ENCODE data around the gene UVSSA. TPM values are rescaled to one million over a fixed set of nuclear protein-coding genes. Genes with fewer than 3 reads are reported as not detected.

Gene UVSSA
- polyA plus RNA-seq, 1 donor from 2014 or later: 13.3 TPM

- Histone ChIP-seq H3K4me3 (ENCODE audit: low read length) (no peak overlapping the region), H2AFZ (ENCODE audit: low read depth, low read length) (no peak overlapping the region), H3F3A (ENCODE audit: insufficient read depth, low read length, poor library complexity, severe bottlenecking) (no peaks in the 10 kb centered on the region), H4K20me1 (ENCODE audit: insufficient read depth) (no peaks in the 10 kb centered on the region), H3K9ac (ENCODE audit: low read length) (peak overlapping the region; percentile 16), H3K27me3 (ENCODE audit: insufficient read depth, low read depth, low read length) (no peaks in the 10 kb centered on the region), H3K79me2 (replicated peaks; ENCODE audit: insufficient read depth, low read length) (no peaks in the 10 kb centered on the region), H3K4me2 (ENCODE audit: low read length) (no peak overlapping the region), H3K27ac (ENCODE audit: low read length) (no peak overlapping the region), H3K36me3 (ENCODE audit: insufficient read depth, low read length) (no peaks in the 10 kb centered on the region), H3K9me2 (ENCODE audit: insufficient read depth, low read length) (no peaks in the 10 kb centered on the region), H3K9me3 (ENCODE audit: low read length) (no peaks in the 10 kb centered on the region)
- peak; percentile 44 for TF ChIP-seq REST (IDR thresholded peaks at IDR 0.05; ENCODE audit: borderline replicate concordance)
- no peak for TF ChIP-seq SMC3 (conservative IDR thresholded peaks at IDR 0.05; ENCODE audit: poor library complexity)
- TF ChIP-seq, protein P1, sequence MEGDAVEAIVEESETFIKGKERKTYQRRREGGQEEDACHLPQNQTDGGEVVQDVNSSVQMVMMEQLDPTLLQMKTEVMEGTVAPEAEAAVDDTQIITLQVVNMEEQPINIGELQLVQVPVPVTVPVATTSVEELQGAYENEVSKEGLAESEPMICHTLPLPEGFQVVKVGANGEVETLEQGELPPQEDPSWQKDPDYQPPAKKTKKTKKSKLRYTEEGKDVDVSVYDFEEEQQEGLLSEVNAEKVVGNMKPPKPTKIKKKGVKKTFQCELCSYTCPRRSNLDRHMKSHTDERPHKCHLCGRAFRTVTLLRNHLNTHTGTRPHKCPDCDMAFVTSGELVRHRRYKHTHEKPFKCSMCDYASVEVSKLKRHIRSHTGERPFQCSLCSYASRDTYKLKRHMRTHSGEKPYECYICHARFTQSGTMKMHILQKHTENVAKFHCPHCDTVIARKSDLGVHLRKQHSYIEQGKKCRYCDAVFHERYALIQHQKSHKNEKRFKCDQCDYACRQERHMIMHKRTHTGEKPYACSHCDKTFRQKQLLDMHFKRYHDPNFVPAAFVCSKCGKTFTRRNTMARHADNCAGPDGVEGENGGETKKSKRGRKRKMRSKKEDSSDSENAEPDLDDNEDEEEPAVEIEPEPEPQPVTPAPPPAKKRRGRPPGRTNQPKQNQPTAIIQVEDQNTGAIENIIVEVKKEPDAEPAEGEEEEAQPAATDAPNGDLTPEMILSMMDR (IDR thresholded peaks at IDR 0.05; ENCODE audit: poor library complexity, severe bottlenecking): no peak
- TF ChIP-seq MXI1 (conservative IDR thresholded peaks at IDR 0.05; ENCODE audit: poor library complexity, severe bottlenecking): no peak
- peak; percentile 28 for TF ChIP-seq POLR2AphosphoS5 (IDR thresholded peaks at IDR 0.05)
- no peak for TF ChIP-seq EP300 (conservative IDR thresholded peaks at IDR 0.05; ENCODE audit: poor library complexity, severe bottlenecking)
- TF ChIP-seq EZH2 (IDR thresholded peaks at IDR 0.05; ENCODE audit: borderline replicate concordance, insufficient read depth, low read length, poor library complexity, severe bottlenecking): no peak
- no peak for TF ChIP-seq TAF1 (IDR thresholded peaks at IDR 0.05; ENCODE audit: low read depth)
- TF ChIP-seq RAD21 (conservative IDR thresholded peaks at IDR 0.05): no peak
Observed at GRCh38 chr4:1381944-1382541, 35.0 kb downstream of the UVSSA start.

DNA sequence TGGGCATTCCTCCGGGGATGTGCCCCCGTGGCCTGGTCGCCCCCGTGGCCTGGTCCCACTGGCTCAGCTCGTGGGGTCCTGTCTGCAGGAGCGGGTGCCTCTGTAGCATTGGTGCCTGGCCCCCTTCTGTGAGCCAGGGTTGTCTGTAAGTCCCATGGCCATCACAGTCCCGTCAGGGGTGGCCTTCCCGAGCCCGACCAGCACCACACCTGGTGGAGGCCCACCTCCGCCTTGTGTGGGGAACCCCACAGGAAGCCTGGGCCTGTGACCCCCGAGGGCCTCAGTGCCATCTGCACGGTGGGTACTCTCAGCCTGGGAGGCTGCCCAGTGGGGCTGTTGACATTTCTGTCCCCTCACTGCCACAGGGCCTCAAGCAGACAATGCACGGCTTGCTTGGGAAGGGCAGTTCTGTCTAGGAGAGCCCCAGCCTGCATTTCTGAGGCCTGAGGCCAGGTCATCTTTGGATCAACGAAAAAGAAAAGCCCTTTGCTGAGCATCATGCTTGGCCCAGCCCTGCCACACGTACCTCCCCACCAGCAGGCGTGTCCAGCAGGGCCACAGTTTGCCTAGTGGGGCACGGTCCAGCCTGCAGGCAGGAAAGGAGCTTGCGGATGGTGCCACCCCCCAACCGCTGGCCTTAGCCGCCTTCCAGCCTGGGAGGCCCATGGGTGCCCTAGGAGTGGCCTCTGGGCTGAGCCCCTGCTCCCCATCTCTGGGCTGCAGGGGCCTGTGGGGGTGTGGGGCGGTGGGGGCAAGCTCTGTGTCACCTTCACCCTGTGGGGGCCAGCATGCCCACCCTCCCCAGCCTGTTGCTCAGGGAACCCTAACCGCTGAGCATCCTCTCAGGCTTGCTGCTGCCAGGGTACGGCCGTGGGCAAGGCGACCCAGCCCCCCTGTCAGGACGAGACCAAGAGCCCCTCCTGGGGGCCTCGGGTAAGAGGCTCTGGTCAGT, 36.0 kb downstream of the UVSSA start:
- no peak overlapping the region for H3K4me3 ChIP-seq (ENCODE audit: low read length)
- H3K27ac ChIP-seq (ENCODE audit: low read length): no peak overlapping the region
- no peaks in the 10 kb centered on the region for H3F3A ChIP-seq (ENCODE audit: insufficient read depth, low read length, poor library complexity, severe bottlenecking)
- H3K4me2 ChIP-seq (ENCODE audit: low read length): no peak overlapping the region
- H3K9ac ChIP-seq (ENCODE audit: low read length): no peak overlapping the region
- no peaks in the 10 kb centered on the region for H4K20me1 ChIP-seq (ENCODE audit: insufficient read depth)
- no peaks in the 10 kb centered on the region for H3K36me3 ChIP-seq (ENCODE audit: insufficient read depth, low read length)
- TF ChIP-seq EZH2 (IDR thresholded peaks at IDR 0.05; ENCODE audit: borderline replicate concordance, insufficient read depth, low read length, poor library complexity, severe bottlenecking) (no peak), POLR2AphosphoS5 (IDR thresholded peaks at IDR 0.05) (no peak), MXI1 (conservative IDR thresholded peaks at IDR 0.05; ENCODE audit: poor library complexity, severe bottlenecking) (no peak), REST (IDR thresholded peaks at IDR 0.05; ENCODE audit: borderline replicate concordance) (no peak)
- H3K79me2 ChIP-seq (replicated peaks; ENCODE audit: insufficient read depth, low read length): no peaks in the 10 kb centered on the region
- H2AFZ ChIP-seq (ENCODE audit: low read depth, low read length): no peak overlapping the region
- H3K9me2 ChIP-seq (ENCODE audit: insufficient read depth, low read length): no peaks in the 10 kb centered on the region
- no peaks in the 10 kb centered on the region for H3K27me3 ChIP-seq (ENCODE audit: insufficient read depth, low read depth, low read length)
- peaks cover under 1% of the 10 kb centered on the region for H3K9me3 ChIP-seq (ENCODE audit: low read length)

All from neural cell (in vitro differentiated cells).